Measurements from ENCODE around the gene ELFN2.

DNA sequence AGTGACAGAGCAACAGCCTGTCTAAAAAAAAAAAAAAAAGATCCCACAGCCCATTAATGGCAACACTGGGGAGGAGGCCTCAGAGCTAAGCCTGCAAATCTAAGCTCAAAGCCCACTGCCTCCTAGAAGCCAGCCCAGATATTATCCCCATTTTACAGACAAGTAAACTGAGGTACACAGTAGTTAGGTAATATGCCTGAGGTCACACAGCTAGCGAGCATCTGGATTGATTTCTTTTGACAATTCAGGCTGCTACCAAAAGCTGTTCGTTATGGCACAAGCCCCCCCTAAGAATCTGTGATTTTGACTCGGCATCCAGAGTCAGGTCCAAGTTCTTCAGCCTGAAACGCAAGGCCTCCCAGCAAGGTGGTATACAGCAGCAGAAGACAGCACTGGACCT lies 13.7 kb downstream of the ELFN2 start:
- TF ChIP-seq EP300 (IDR thresholded peaks at IDR 0.05) (no peak), RNF2 (IDR thresholded peaks at IDR 0.05; ENCODE audit: borderline replicate concordance, low read depth) (no peak), GATA3 (IDR thresholded peaks at IDR 0.05; ENCODE audit: borderline replicate concordance) (no peak), HOXB13 (CRISPR knock-in tag; IDR thresholded peaks at IDR 0.05; ENCODE audit: low read depth) (no peak), ZNF302 (CRISPR knock-in tag; IDR thresholded peaks at IDR 0.05) (no peak), ESRRA (IDR thresholded peaks at IDR 0.05; ENCODE audit: borderline replicate concordance, low read length) (no peak), NFE2L2 (conservative IDR thresholded peaks at IDR 0.05; ENCODE audit: low read length) (no peak)
- TF ChIP-seq, protein P1, sequence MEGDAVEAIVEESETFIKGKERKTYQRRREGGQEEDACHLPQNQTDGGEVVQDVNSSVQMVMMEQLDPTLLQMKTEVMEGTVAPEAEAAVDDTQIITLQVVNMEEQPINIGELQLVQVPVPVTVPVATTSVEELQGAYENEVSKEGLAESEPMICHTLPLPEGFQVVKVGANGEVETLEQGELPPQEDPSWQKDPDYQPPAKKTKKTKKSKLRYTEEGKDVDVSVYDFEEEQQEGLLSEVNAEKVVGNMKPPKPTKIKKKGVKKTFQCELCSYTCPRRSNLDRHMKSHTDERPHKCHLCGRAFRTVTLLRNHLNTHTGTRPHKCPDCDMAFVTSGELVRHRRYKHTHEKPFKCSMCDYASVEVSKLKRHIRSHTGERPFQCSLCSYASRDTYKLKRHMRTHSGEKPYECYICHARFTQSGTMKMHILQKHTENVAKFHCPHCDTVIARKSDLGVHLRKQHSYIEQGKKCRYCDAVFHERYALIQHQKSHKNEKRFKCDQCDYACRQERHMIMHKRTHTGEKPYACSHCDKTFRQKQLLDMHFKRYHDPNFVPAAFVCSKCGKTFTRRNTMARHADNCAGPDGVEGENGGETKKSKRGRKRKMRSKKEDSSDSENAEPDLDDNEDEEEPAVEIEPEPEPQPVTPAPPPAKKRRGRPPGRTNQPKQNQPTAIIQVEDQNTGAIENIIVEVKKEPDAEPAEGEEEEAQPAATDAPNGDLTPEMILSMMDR (IDR thresholded peaks at IDR 0.05) = no peak

Measured in A549 (cell line).